Fibroblast of skin of right biceps (primary cell): ENCODE measurements around the gene SLC16A14.
"Not testable (repeated sequence)": the region's sequence is repeated elsewhere in the genome, so short reads cannot be mapped to it uniquely, and the experiment has no call there.

Experiments used
- DNase-seq: peaks from one replicate; pipeline ENCODE4 v3.0.0-alpha.2; 2013

Gene SLC16A14

DNA sequence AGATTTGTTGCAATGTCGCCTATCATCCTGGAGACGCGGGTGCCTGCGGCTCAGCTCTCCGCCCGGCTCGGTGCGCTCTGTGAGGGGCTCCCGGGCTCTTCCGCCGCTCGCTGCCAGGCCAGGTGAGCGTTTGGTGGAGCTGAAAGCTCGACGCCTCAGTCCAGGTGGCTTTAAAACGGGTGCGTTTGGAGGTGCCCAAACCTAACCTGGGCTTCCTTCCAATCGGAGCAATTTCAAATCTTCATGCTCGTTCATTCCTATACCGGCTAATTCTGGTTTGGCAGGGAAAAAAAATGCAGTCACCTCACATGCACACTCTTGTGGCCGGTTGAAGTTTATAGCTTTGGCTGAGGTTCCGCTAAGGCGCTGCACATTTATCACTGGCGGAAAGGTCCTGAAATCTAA is at the start of gene SLC16A14:
SLC16A14 (minus strand) TSS at position 274 of the 405 bp plus-strand sequence. CDS start 9,572 bp downstream, outside the sequence.
- peak; percentile 59 for DNase-seq

- no peak for DNase-seq
Measured at GRCh38 chr2:230106771-230107170, 38.0 kb upstream of the SLC16A14 start.

GRCh38 chr2:230101967-230102366 is 33.2 kb upstream of the SLC16A14 start:
- not testable (repeated sequence) for DNase-seq

DNA sequence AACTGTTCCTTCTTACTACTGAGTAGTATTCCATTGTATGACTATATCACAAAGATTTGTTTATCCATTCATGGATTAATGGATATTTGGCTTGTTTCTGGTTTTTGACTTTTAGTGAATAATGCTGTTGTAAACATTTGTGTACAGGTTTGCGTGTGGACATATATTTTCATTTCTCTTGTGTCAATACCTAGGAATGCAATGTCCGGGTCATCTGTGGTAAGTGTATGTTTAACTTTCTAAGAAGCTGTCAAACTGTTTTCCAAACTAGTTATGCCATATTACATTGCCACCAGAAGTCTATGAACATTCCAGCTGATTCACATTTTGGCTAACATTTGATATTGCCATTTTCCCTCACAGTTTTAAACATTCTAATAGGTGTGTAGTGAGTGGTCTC is 29.1 kb upstream of the SLC16A14 start:
- no peak for DNase-seq

- DNase-seq, result no peak
Measured at GRCh38 chr2:230097424-230097823, 28.7 kb upstream of the SLC16A14 start.

DNA sequence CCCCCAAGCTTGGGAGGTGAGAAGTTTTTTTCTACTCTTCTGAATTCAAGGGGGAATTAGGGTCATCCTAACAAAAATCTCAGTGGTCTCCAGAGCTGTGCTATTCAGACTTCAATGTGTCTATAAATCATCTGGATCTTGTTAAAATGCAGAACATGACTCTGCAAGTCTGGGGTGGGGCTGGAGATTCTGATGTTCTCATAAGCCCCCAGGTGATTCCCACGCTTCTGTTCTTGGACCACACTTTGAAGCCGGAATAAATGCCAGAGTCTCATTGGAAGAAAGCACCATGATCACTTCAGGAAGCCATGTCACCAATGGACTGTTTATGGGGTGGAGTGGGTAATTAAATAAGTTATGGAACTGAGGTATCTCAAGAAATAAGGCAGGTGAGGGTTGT is 22.2 kb upstream of the SLC16A14 start:
- no peak for DNase-seq

GRCh38 chr2:230085201-230085600 is 16.5 kb upstream of the SLC16A14 start:
- no peak for DNase-seq

GRCh38 chr2:230077851-230078547 is 9.3 kb upstream of the SLC16A14 start:
- DNase-seq, result no peak

DNA sequence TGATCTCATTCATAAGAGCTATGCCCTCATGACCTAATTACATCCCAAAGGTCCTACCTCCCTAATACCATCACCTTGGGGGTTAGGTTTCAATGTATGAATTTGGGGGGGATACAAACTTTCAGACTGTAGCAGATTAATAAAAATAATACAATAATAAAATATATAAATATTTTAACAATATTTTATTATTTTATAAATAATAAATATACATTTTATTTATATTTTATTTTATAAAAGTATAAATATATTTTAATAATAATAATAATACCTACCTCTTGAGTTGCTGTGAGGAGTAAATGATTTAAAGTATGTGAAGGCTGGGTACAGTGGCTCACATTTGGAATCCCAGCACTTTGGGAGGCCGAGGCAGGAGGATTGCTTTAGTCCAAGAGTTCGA is 8.1 kb upstream of the SLC16A14 start:
- DNase-seq, result no peak

DNA sequence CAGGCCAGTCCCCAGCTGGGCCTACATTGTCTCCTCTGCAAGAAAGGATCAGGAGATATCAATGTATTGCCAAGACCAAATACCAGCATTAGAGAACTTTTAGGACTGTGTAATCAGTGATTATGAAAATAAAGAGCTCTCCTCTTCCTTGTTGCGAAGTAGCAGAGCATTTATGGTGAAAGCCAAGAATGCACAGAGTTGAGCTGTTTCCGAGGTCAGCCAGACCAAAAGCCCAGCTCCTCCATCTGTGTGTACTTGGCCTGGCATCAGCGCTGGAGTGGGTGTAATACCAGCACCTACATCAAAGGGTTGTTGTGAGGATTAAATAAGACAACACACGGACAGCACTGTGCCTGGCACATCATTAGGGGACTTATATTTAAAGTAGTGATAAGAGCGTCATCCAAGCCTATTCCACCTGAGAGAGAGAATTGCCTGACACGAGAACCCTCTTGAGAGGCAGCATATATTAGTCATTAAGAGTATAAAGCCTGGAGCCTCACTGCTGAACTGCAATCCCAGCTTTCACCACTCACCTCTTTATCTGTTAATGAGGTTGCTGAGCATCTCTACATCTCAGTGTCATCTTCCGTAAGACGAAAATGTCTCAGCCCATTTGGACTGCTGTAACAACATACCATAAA is 7.4 kb upstream of the SLC16A14 start:
- no peak for DNase-seq

DNA sequence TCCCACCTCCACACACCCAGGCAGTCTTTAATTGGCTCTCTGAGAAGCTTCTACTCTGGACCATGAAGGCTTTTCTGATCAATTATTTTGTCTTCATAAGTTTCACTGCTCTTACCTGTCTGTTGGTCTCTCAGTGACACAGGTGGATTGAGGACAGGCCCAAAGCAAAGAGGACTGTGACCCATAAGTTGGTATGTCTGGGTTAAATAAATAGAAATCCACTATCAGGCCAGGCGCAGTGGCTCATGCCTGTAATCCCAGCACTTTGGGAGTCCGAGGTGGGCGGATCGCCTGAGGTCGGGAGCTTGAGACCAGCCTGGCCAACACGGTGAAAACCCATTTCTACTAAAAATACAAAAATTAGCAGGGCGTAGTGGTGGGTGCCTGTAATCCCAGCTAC is 2.7 kb upstream of the SLC16A14 start:
- no peak for DNase-seq

DNA sequence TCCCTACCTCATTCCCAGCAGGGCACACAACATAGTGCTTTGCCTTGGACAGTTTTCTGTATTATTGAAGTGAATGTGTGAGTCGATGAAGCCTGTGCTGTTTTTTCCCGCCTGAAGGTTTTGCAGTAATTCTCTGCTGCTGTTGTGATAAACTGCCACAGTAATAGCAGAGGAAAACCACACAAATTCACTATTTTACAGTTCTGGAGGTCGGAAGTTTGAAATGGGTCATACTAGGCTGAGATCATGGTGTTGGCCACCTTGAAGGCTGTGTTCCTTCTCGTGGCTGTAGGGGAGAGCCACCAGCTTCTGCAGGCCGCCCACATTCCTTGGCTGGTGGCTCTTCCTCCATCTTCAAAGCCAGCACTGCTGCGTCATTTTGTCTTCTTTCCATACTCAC is 678 bp upstream of the SLC16A14 start:
- no peak for DNase-seq

DNA sequence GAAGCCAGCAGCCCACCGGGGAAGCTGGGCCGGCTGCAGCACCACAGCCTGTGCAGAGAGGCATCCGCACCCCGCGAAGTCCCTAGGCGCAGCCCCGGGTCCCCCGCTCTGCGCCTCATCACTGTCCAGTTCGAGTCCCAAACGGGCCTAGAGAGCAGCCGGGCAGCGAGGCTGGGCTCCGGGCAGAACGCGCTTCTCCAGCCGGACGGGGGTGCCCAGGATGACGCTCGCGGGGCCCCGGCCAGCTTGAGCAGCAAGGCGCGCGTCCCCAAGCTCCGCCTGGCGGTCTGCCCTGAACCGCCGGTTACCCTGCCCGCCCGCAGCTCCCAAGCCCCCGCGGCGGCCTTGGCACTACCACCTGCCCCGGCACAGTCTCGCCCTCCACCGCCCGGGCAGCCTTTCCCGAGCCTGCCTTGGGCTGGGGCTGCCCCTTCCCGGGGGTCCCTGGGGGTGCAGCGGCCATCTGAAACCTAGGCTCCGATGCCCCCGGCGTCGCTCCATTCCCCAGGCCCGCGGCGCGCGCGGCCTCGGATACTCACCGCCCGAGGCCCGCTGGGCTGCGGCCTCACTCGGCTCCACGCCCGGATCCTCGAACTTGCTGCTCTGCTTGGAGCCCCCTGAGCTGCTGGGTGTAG is 591 bp downstream of the SLC16A14 start:
- DNase-seq, result peak; percentile 42

DNA sequence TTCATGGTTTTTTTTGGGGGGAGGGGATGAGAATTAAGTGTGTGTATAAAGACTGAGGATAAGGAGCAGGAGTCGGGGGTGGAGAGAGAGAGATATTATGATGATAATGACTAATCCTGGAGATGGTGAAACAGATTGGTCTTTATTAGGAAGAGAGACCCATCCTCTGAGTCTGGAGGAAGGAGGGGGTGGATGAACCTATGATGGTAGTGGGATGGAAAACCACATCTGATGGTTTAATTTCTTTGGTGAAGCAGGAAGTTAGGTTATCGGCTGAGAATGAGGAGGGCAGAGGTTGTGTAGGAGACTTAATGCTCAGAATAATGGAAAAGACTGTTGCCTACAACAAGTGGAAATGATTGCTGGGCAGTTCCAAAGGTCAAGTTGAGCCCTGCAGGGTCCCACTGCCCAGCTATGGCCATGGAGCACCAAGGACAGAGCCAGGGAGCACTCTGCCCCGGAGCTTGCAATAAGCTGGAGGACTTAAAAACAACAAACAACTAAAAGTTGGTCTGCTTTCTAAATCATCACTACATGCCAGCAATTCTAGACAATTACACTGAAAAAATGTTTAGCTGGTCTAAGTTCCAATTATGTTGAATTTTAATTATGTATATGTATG is 7.9 kb downstream of the SLC16A14 start:
- DNase-seq, result no peak

- peak; percentile 57 for DNase-seq
Measured at GRCh38 chr2:230053753-230054478, 14.8 kb downstream of the SLC16A14 start.

DNA sequence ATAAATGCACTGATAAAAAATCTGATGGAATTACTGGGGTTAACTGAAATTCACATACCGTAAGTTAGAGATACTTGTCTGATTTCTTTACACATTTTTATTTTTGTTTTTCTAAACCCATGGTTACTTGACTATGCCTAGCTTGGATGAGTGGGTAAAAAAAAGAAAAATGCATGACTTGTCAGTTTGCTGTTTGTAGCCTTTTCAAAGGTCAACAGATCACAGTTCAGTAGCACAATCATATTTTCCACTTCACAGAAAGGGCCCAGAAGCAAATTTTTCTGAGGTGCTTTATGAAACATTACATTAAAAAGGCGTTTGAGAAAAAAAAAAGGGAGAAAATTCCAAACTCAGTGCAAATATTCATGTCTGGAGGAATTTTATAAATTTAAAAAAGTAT is 16.4 kb downstream of the SLC16A14 start:
- DNase-seq, result no peak

DNA sequence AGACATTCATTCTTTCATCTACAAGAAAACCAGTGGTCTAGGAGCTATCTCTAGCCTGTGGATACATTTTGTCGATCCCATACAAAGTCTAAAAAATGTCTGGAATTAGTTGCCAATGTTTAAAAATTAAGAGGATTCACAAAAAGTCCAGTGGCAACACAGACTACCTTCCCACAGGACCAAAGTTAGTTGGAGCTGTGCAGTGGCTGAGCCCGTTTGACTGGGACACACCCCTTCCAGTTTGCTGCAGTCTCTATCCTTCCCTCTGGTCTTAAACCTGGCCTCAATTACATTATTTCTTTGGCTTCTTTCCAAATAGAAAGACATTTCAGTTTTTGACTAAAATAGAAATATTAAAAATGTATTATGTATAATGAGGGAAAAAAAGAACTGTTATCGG is 18.6 kb downstream of the SLC16A14 start:
- no peak for DNase-seq

- DNase-seq, result no peak
Measured at GRCh38 chr2:230048010-230048671, 20.6 kb downstream of the SLC16A14 start.

- no peak for DNase-seq
Measured at GRCh38 chr2:230046491-230046890, 22.2 kb downstream of the SLC16A14 start.

- no peak for DNase-seq
Measured at GRCh38 chr2:230043461-230043860, 25.3 kb downstream of the SLC16A14 start.

DNA sequence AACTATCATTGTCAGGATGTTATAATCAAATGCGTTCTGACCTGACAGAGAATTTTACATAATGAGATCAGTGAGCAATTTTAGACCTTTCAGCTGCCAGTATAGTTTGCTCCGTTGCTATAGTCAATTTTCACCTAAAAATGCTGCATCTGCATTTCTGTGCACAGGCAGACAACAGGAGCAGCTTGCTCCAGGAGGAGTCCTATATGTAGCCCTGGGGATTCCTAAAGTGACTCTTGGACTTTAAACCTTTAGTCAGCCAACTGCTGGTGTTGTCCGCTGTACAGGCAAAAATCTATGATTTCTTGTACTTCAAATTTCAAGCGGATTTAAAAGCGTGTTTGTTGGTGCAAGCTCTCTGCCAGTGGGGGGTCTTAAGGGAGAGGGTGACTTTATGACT is 25.7 kb downstream of the SLC16A14 start:
- DNase-seq, result no peak

GRCh38 chr2:230042195-230042594 is 26.5 kb downstream of the SLC16A14 start:
- DNase-seq, result no peak

DNA sequence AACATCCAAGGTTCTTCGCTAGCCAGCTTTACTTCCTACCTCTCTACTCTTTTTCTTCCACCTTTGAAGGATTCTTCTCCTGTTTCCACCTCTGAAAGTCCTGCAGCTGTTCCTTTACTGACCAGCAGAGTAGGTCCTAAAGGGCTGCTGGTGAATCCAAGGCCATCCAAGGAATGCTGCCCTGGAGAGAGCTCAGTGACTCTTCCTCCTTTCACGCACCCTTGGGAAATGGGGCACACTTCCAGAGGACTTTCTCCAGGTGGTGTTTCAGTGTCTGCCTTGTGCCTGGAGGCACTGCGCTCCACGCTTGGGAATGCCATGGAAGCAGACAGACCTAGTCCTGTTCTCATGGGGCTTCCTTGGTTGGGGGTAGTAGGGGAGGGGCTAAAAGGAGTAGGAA is 45.4 kb downstream of the SLC16A14 start:
- no peak for DNase-seq
